ENCODE data around the gene SEMA5A. TPM values are rescaled to one million over a fixed set of nuclear protein-coding genes. Genes with fewer than 3 reads are reported as not detected.

The SEMA5A gene
- total and polyA plus RNA-seq, 2 of the 8 experiments (the other 6 are each of a cell fraction or from before 2014, with no cell fraction given), result 5.3 to 8.9 TPM

DNA sequence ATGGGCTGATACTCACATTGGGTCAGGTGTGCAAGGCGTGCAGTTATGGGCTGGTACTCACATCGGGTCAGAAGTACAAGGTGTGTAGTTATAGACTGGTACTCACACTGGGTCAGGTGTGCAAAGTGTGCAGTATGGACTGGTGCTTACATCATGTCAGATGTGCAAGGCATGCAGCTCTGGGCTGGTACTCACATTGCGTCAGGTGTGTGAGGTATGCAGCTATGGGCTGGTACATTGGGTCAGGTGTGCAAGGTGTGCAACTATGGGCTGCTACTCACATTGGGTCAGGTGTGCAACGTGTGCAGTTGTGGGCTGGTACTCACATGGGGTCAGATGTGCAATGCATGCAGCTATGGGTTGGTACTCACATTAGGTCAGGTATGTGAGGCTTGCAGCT lies 213.8 kb downstream of the SEMA5A start:
- Histone ChIP-seq H2BK5ac (ENCODE audit: low read depth, low read length) (no peak overlapping the region; the same call in 1 of the 2 replicates), H2AFZ (ENCODE audit: low read length) (no peak overlapping the region), H3K79me1 (ENCODE audit: low read depth, low read length) (no peaks in the 10 kb centered on the region), H4K5ac (ENCODE audit: insufficient read length, low read depth, low read length) (no peak overlapping the region), H3K27ac (ENCODE audit: low read depth, low read length) (no peak overlapping the region), H3K4ac (replicated peaks; ENCODE audit: insufficient read length, low read depth, low read length) (no peak overlapping the region), H3K4me3 (ENCODE audit: extremely low read depth in 1 of 4, insufficient read depth in 2 of 4, low read depth in 3 of 4, low read length in 4 of 4) (no peak overlapping the region), H3K79me2 (ENCODE audit: control insufficient read depth in 1 of 2, insufficient read depth in 2 of 2, low read length in 2 of 2) (no peaks in the 10 kb centered on the region), H3K9ac (replicated peaks in 1 of 4; ENCODE audit: extremely low read depth in 1 of 4, low read depth in 3 of 4, low read length in 3 of 4) (no peak overlapping the region), H3K18ac (ENCODE audit: extremely low read depth, low read length) (no peak overlapping the region), H4K20me1 (replicated peaks in 1 of 2; ENCODE audit: control insufficient read depth in 1 of 2, insufficient read depth in 2 of 2, low read length in 2 of 2) (peaks cover 0 to 3% of the 10 kb centered on the region in 2 experiments), H3K9me3 (ENCODE audit: insufficient read depth in 2 of 2, low read depth in 1 of 2, low read length in 1 of 2) (no peaks in the 10 kb centered on the region), H3K14ac (ENCODE audit: insufficient read length) (no peak overlapping the region), H2BK15ac (ENCODE audit: low read length) (no peak overlapping the region), H3K27me3 (replicated peaks in 1 of 4; ENCODE audit: control insufficient read depth in 3 of 4, extremely low read depth in 1 of 4, insufficient read depth in 3 of 4, low read length in 3 of 4) (no peaks in the 10 kb centered on the region), H3K23me2 (ENCODE audit: low read depth, low read length) (no peaks in the 10 kb centered on the region), H3K56ac (replicated peaks; ENCODE audit: insufficient read length, low read depth, low read length) (no peak overlapping the region), H2AK5ac (ENCODE audit: low read depth, low read length) (peak overlapping the region; percentile 85; the same call in 1 of the 2 replicates), H2BK12ac (ENCODE audit: low read depth, low read length) (no peak overlapping the region), H4K8ac (ENCODE audit: extremely low read depth, insufficient read depth, low read length) (no peak overlapping the region), H2BK20ac (ENCODE audit: low read length) (no peak overlapping the region; the same call in 1 of the 2 replicates), H3K4me2 (ENCODE audit: insufficient read depth in 1 of 2, low read depth in 2 of 2, low read length in 2 of 2) (no peak overlapping the region), H3K23ac (ENCODE audit: insufficient read length) (peak overlapping the region; percentile 32), H2BK120ac (replicated peaks; ENCODE audit: low read depth, low read length) (no peak overlapping the region), H3K4me1 (replicated peaks in 1 of 4; ENCODE audit: control insufficient read depth in 3 of 4, insufficient read depth in 4 of 4, low read length in 3 of 4) (no peaks in the 10 kb centered on the region), H4K91ac (replicated peaks; ENCODE audit: insufficient read length, low read length) (peak overlapping the region; percentile 51), H3K36me3 (ENCODE audit: control insufficient read depth in 2 of 4, insufficient read depth in 4 of 4, low read length in 3 of 4) (no peaks in the 10 kb centered on the region)
- 92% methylated on average over 4 of the region's 4 CpGs; no CpG with 5 or more reads in 1 of the 2 experiments for WGBS, 2 experiments (ENCODE audit: extremely low coverage in 1 of 2, insufficient coverage in 1 of 2, insufficient read length in 1 of 2, insufficient replicate concordance in 2 of 2, low coverage in 1 of 2, low lambda C conversion rate in 2 of 2, missing lambda C conversion rate in 1 of 2)
- ChIA-PET POLR2A (ENCODE audit: partially characterized antibody) (no interaction called here), CTCF (ENCODE audit: partially characterized antibody) (interaction anchor here (0.9 kb wide), 1 partner anchor 199 kb away, joined by 3 read pairs; no protein-coding TSS in a partner anchor)
- no peak for FAIRE-seq
- no peak for DNase-seq (ENCODE audit: low read depth in 1 of 2, low spot score in 2 of 2)
- TF ChIP-seq CREB1 (IDR thresholded peaks at IDR 0.05) (no peak), BRCA1 (IDR thresholded peaks at IDR 0.05; ENCODE audit: low read depth, low read length) (no peak), MAFK (IDR thresholded peaks at IDR 0.05; ENCODE audit: low read depth, low read length) (no peak), SUZ12 (IDR thresholded peaks at IDR 0.05; ENCODE audit: low read length) (no peak), POU5F1 (IDR thresholded peaks at IDR 0.05; ENCODE audit: low read depth, low read length) (no peak), TAF1 (IDR thresholded peaks at IDR 0.05; ENCODE audit: low read depth, low read length) (no peak), NRF1 (IDR thresholded peaks at IDR 0.05; ENCODE audit: low read depth, low read length) (no peak), JUN (IDR thresholded peaks at IDR 0.05; ENCODE audit: low read depth, low read length) (no peak), CHD2 (IDR thresholded peaks at IDR 0.05; ENCODE audit: low read length) (no peak), NANOG (IDR thresholded peaks at IDR 0.05; ENCODE audit: insufficient read depth, low read depth, low read length, poor library complexity, severe bottlenecking) (no peak), EP300 (IDR thresholded peaks at IDR 0.05; ENCODE audit: borderline replicate concordance in 1 of 2, low read depth in 2 of 2, low read length in 2 of 2) (no peak), FOSL1 (IDR thresholded peaks at IDR 0.05; ENCODE audit: insufficient read depth, low read depth, low read length) (no peak), TCF12 (IDR thresholded peaks at IDR 0.05; ENCODE audit: low read depth, low read length) (no peak)
- TF ChIP-seq, protein P1, sequence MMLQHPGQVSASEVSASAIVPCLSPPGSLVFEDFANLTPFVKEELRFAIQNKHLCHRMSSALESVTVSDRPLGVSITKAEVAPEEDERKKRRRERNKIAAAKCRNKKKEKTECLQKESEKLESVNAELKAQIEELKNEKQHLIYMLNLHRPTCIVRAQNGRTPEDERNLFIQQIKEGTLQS (IDR thresholded peaks at IDR 0.05; ENCODE audit: insufficient read depth, low read depth, low read length), result no peak

All from H1 (cell line).